Neural progenitor cell (in vitro differentiated cells): ENCODE results near the gene TRABD. TPM values are rescaled to one million over a fixed set of nuclear protein-coding genes. Genes with fewer than 3 reads are reported as not detected.
A peak's percentile ranks its signal among the peaks of the same experiment; 100 is the strongest.

Source experiments
- DNase-seq: peaks from one replicate; pipeline ENCODE4 v3.0.0-alpha.2; 2016; ENCODE audit warnings: low spot score
- H2AFZ ChIP-seq: fragments of 200-600 bp; sonication (generic); replicated peaks from 2 replicates; pipeline ENCODE4 v1.6.1; 2016; ENCODE audit warnings: antibody characterized with exemption
- H3F3A ChIP-seq: fragments of 200-600 bp; sonication (generic); 2 replicates; pipeline ENCODE4 v1.6.1; 2016; ENCODE audit warnings: antibody characterized with exemption, low read depth
- H3K27ac ChIP-seq: fragments of 200-600 bp; sonication (generic); 2 replicates; pipeline ENCODE4 v1.5.1; 2016; ENCODE audit warnings: mild to moderate bottlenecking
- H3K27me3 ChIP-seq: fragments of 200-600 bp; sonication (generic); 2 replicates; pipeline ENCODE4 v1.6.1; 2016; ENCODE audit warnings: mild to moderate bottlenecking, moderate library complexity
- H3K36me3 ChIP-seq: fragments of 200-600 bp; sonication (generic); 2 replicates; pipeline ENCODE4 v1.5.1; 2016
- H3K4me1 ChIP-seq: fragments of 200-600 bp; sonication (generic); 2 replicates; pipeline ENCODE4 v1.6.1; 2016; ENCODE audit warnings: mixed run types
- H3K4me2 ChIP-seq: fragments of 200-600 bp; sonication (generic); 2 replicates; pipeline ENCODE4 v1.6.1; 2016
- H3K4me3 ChIP-seq: fragments of 200-600 bp; sonication (generic); 2 replicates; pipeline ENCODE4 v1.5.1; 2016
- H3K79me2 ChIP-seq: fragments of 200-600 bp; sonication (generic); 2 replicates; pipeline ENCODE4 v1.6.1; 2016; ENCODE audit warnings: low read depth
- H3K9ac ChIP-seq: fragments of 200-600 bp; sonication (generic); 2 replicates; pipeline ENCODE4 v1.6.1; 2016
- H3K9me3 ChIP-seq: fragments of 200-600 bp; sonication (generic); 2 replicates; pipeline ENCODE4 v1.5.1; 2016; ENCODE audit warnings: low read depth
- H4K20me1 ChIP-seq: fragments of 200-600 bp; sonication (generic); 2 replicates; pipeline ENCODE4 v1.6.1; 2016; ENCODE audit warnings: low read depth
- H3K27ac Mint-ChIP-seq: 3 replicates; pipeline ENCODE4 v1.8.0; 2021; ENCODE audit warnings: mixed read lengths
- H3K27me3 Mint-ChIP-seq: 2 replicates; pipeline ENCODE4 v1.8.0; 2022; ENCODE audit warnings: low read depth, mild to moderate bottlenecking, inconsistent platforms, moderate library complexity, mixed read lengths; ENCODE audit not compliant: insufficient read depth
- H3K36me3 Mint-ChIP-seq: 3 replicates; pipeline ENCODE4 v1.8.0; 2021; ENCODE audit warnings: mixed read lengths
- H3K4me1 Mint-ChIP-seq: 3 replicates; pipeline ENCODE4 v1.8.0; 2021; ENCODE audit warnings: mixed read lengths
- H3K4me3 Mint-ChIP-seq: 3 replicates; pipeline ENCODE4 v1.8.0; 2021; ENCODE audit warnings: mild to moderate bottlenecking, moderate library complexity, mixed read lengths
- H3K9me3 Mint-ChIP-seq: 3 replicates; pipeline ENCODE4 v1.8.0; 2020; ENCODE audit warnings: mixed read lengths
- CTCF ChIP-seq: fragments of 200-600 bp; sonication (generic); IDR thresholded peaks from 2 replicates; pipeline ENCODE4 v1.5.1; 2017; ENCODE audit warnings: antibody characterized with exemption, mild to moderate bottlenecking
- EZH2 ChIP-seq: fragments of 200-600 bp; sonication (generic); IDR thresholded peaks from 2 replicates; pipeline ENCODE4 v1.6.1; 2017; ENCODE audit warnings: antibody characterized with exemption, mild to moderate bottlenecking, moderate library complexity
- EZH2phosphoT487 ChIP-seq: fragments of 200-600 bp; sonication (generic); IDR thresholded peaks from 2 replicates; pipeline ENCODE4 v1.6.1; 2017; ENCODE audit warnings: antibody characterized with exemption
- total RNA-seq: library from RNA; depleted of rRNA; stranded (reverse); fragments of >200 nt; gene quantifications from 2 replicates; pipeline ENCODE4 v1.2.3, GENCODE V29; 2015; ENCODE audit warnings: low replicate concordance

Gene TRABD
- total RNA-seq, 1 donor from 2014 or later, result 15.4 TPM

GRCh38 chr22:50184004-50184901 is 1.5 kb upstream of the TRABD start:
- H3K27ac Mint-ChIP-seq, result no peak overlapping the region
- H3F3A ChIP-seq, result peaks cover 6% of the 10 kb centered on the region
- no peak overlapping the region for H3K4me3 ChIP-seq
- no peaks in the 10 kb centered on the region for H3K36me3 Mint-ChIP-seq
- peak overlapping the region; percentile 18 for H3K4me2 ChIP-seq
- no peak overlapping the region for H2AFZ ChIP-seq
- peak; percentile 63 for DNase-seq
- no peaks in the 10 kb centered on the region for H3K9me3 Mint-ChIP-seq
- peaks cover 3% of the 10 kb centered on the region for H3K27me3 Mint-ChIP-seq
- H3K4me3 Mint-ChIP-seq, result peak overlapping the region; percentile 70
- peaks cover 14% of the 10 kb centered on the region for H3K4me1 ChIP-seq
- H3K9ac ChIP-seq, result no peak overlapping the region
- no peaks in the 10 kb centered on the region for H3K9me3 ChIP-seq
- peaks cover 17% of the 10 kb centered on the region for H3K79me2 ChIP-seq
- peaks cover 16% of the 10 kb centered on the region for H3K27me3 ChIP-seq
- TF ChIP-seq CTCF (no peak), EZH2 (no peak), EZH2phosphoT487 (no peak)
- peaks cover 14% of the 10 kb centered on the region for H3K4me1 Mint-ChIP-seq
- peaks cover 25% of the 10 kb centered on the region for H4K20me1 ChIP-seq
- no peaks in the 10 kb centered on the region for H3K36me3 ChIP-seq
- no peak overlapping the region for H3K27ac ChIP-seq

- Histone ChIP-seq H2AFZ (no peak overlapping the region), H3K4me2 (peak overlapping the region; percentile 58), H3K79me2 (peaks cover 17% of the 10 kb centered on the region), H3K27me3 (peaks cover 16% of the 10 kb centered on the region), H3K9me3 (no peaks in the 10 kb centered on the region), H3K36me3 (no peaks in the 10 kb centered on the region), H3F3A (peaks cover 6% of the 10 kb centered on the region), H4K20me1 (peaks cover 32% of the 10 kb centered on the region), H3K9ac (no peak overlapping the region), H3K4me1 (peaks cover 14% of the 10 kb centered on the region), H3K4me3 (peak overlapping the region; percentile 20), H3K27ac (no peak overlapping the region)
- Mint-ChIP-seq H3K4me1 (peaks cover 10% of the 10 kb centered on the region), H3K9me3 (no peaks in the 10 kb centered on the region), H3K27me3 (peaks cover 3% of the 10 kb centered on the region), H3K27ac (no peak overlapping the region), H3K36me3 (no peaks in the 10 kb centered on the region), H3K4me3 (no peak overlapping the region)
- TF ChIP-seq EZH2phosphoT487 (no peak), EZH2 (no peak), CTCF (no peak)
- DNase-seq, result peak; percentile 41
These were observed 775 bp upstream of the TRABD start for GRCh38 chr22:50184902-50185374.

GRCh38 chr22:50186181-50186714 is 535 bp downstream of the TRABD start:
- peaks cover 1% of the 10 kb centered on the region for H3K36me3 Mint-ChIP-seq
- Histone ChIP-seq H3F3A (peaks cover 6% of the 10 kb centered on the region), H3K36me3 (no peaks in the 10 kb centered on the region), H3K27ac (no peak overlapping the region), H4K20me1 (peaks cover 45% of the 10 kb centered on the region), H3K9ac (peak overlapping the region; percentile 21), H2AFZ (no peak overlapping the region), H3K9me3 (no peaks in the 10 kb centered on the region), H3K4me2 (peak overlapping the region; percentile 94), H3K27me3 (peaks cover 16% of the 10 kb centered on the region), H3K4me1 (peaks cover 14% of the 10 kb centered on the region), H3K4me3 (peak overlapping the region; percentile 67), H3K79me2 (peaks cover 19% of the 10 kb centered on the region)
- DNase-seq, result peak; percentile 61
- H3K4me1 Mint-ChIP-seq, result peaks cover 11% of the 10 kb centered on the region
- H3K9me3 Mint-ChIP-seq, result no peaks in the 10 kb centered on the region
- H3K4me3 Mint-ChIP-seq, result peak overlapping the region; percentile 97
- no peak for TF ChIP-seq CTCF
- no peak for TF ChIP-seq EZH2
- TF ChIP-seq EZH2phosphoT487, result no peak
- H3K27me3 Mint-ChIP-seq, result peaks cover 3% of the 10 kb centered on the region
- peak overlapping the region; percentile 98 for H3K27ac Mint-ChIP-seq
